Activated gamma-delta T cell treated with anti-CD3 and anti-CD28 coated beads, Interleukin-2, amount 50 U/mL, for 16 hours (primary cell): ENCODE data around the gene ZBTB49.
A peak's percentile ranks its signal among the peaks of the same experiment; 100 is the strongest.

Experiments used
- DNase-seq: peaks from one replicate; pipeline ENCODE4 v3.0.0-alpha.2; 2020; ENCODE audit warnings: low read depth

The ZBTB49 gene

DNA sequence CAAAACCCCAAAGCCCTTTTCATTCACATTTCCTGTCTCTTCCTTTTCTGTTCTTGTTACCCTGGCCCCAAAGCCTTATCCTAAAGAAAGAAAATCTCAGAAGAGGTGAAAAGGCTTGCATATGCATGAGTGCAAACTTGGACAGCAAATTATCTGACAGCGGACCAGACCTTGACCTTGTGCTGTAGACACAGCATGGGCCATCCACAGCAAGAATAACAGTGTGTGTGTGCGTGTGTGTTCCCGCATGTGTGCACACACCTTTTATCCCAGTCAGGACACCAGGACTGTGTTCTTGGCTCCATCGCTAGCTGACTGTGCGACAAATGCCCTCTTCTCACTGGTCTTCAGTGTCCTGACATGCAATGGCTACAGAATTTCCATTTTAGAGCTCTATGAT is 35.3 kb downstream of the ZBTB49 start:
- no peak for DNase-seq

DNA sequence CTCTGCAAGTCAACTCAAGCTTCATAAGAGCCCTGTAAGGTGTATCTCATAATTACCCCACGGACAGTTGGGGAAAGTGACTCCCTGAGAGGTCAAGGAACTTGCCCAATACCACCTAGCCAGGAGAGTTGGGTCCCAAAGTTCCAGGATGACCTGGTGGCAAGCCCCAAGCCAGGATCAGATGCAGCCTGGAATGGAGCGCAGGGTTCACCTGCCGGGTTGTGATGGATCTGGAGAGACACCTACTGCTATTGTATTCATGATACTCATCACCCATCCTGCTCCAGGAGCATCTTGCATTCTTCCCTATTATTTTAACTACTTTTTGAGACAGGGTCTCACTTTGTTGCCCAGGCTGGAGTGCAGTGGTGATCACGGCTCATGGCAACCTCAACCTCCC is 36.1 kb downstream of the ZBTB49 start:
- DNase-seq, result no peak

DNA sequence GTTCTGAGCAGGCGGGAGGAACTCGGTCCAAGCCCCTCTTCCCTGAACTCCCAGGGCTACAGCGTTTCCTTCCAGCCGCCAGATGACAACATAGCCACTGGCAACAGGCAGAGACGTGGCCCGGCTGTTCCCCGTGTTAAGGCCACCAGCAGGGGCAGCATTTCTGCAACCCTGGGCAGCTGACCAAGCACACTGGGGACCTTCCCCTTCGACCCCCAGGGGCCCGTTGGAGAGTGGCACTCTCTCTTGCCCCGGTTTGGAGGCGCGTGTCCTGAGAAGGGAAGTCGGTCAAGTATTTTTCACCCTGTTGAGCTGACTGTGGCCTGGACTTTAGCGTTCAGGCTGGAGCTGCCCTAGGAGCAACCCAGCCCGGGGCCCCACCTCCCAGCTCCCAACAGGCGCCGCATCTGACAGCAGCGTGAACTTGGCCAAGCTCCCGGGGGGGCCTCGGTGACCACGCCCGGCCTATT is 37.6 kb downstream of the ZBTB49 start:
- no peak for DNase-seq

DNA sequence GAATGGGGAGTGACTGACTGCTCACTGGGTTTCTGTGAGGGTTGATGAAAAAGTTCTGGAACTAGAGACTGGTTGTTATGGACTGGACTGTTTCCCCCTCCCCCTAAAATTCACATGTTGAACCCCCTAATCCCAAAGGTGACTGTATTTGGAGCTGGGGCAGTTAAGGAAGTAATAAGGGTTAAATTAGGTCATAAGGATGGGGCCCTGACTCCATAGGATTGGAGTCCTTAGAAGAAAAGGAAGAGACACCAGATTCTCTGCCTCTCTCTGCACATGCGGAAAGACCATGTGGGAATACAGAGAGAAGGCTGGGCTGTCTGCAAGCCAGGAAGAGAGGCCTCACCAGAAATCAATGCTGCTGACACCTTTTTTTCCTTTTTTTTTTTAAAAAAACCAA is 38.2 kb downstream of the ZBTB49 start:
- no peak for DNase-seq

DNA sequence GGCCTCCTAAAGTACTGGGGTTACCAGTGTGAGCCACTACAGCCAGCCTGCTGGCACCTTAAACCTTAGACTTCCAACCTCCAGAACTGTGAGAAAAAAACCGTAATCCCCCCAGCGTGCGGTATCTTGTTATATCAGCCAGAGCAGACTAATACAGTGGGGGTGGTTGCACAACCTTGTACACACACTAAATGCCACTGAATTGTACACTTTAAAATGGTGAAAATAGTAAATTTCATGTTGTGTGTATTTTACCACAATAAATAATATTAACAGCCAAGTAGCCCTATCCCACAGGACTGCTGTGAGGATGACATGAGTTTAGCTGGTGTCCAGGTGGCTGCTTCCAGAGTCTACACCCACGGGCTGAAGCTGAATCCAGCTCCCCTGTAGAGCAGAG is 38.8 kb downstream of the ZBTB49 start:
- no peak for DNase-seq

DNA sequence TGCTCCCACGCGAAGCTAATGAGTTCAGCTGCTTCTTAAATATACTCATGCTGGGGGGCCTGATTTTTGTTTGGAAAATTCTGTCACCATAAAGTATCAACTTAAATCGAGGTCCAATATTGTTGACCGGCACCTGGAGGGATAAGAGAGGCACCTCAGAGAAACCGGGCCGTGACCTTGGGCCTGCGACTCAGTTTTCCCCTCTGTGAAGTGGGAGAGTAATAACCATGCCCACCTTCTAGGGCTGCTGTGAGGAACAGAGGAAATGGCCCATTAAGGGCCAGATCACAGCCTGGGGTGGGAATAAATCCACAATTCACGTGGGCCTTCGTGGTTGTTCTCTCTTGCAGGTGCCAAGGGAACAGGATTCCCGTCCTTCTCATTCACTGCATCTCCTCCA is 39.4 kb downstream of the ZBTB49 start:
- DNase-seq, result no peak

DNA sequence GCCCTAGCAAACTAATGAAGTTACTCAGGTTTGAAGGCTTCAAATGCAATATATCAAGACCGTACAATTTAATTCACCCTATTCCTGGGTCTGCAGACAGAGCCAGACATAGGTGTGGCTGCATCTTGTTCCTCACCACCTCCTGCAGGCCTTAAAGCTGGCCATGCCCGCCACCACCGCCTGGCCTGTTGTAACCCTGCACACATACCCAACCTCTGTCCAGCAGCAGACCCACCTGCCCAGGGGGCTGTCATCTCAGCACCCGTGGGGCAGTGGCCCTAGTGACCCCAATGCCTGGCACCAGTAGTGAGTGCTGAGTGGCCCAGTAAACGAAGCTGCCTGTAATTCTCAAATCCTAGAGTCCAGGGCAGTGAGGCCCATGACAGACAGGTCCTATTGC is 40.7 kb downstream of the ZBTB49 start:
- no peak for DNase-seq

DNA sequence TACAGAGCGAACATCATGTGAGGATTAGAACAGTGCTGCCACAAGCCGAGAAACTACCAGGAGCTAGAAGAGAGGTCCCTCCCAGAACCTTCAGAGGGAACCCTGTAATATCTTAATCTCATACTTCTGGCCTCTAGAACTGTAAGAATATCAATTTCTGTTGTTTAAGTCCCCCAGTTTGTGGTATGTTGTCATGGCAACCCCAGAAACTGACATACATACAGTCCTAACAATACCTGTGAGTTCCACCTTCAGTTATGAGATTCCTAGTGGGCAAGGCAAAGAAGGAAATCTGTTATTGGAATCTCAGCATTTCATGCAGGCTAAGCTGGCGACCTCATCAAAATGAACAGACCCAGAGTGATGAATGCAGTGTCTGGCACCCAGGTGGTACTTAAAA is 42.5 kb downstream of the ZBTB49 start:
- DNase-seq, result no peak

DNA sequence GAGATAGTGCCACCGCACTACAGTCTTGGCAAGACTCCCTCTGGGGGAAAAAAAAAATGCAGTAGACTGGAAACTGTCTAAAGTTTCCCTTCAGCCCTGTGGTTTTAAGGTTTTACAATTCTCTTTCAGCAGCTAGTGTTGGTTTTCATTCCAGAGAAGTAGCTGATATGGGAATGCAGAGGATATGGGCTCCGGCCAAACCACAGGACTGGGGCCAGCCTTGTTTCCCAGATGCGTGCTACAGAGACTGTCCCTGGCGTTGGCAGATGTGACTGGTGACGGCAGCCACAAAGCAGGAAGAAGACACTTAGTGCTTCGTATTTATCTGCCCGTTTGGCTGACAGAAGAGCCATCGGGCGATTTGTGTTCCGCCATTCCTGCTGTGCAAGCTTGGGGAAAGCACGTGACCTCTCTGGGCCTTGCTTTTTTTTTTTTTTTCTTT is 43.2 kb downstream of the ZBTB49 start:
- DNase-seq, result no peak

DNA sequence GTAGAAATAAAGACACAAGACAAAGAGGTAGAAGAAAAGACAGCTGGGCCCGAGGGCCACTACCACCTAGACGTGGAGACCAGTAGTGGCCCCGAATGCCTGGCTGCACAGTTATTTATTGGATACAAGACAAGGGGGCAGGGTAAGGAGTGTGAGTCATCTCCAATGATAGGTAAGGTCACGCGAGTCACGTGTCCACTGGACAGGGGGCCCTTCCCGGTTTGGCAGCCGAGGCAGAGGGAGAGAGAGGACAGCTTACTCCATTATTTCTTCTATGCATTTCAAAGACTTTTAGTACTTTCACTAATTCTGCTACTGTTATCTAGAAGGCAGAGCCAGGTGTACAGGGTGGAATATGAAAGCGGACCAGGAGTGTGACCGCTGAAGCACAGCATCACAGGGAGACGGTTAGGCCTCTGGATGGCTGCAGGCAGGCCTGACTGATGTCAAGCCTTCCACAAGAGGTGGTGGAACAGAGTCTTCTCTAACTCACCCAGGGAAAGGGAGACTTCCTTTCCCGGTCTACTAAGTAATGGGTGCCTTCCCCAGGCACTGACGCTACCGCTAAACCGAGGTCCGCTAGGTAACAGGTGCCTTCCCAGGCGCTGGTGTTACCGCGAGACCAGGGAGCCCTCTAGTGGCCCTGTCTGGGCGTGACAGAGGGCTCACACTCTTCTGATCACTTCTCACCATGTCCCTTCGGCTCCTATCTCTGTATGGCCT is 44.9 kb downstream of the ZBTB49 start:
- peak; percentile 64 for DNase-seq

DNA sequence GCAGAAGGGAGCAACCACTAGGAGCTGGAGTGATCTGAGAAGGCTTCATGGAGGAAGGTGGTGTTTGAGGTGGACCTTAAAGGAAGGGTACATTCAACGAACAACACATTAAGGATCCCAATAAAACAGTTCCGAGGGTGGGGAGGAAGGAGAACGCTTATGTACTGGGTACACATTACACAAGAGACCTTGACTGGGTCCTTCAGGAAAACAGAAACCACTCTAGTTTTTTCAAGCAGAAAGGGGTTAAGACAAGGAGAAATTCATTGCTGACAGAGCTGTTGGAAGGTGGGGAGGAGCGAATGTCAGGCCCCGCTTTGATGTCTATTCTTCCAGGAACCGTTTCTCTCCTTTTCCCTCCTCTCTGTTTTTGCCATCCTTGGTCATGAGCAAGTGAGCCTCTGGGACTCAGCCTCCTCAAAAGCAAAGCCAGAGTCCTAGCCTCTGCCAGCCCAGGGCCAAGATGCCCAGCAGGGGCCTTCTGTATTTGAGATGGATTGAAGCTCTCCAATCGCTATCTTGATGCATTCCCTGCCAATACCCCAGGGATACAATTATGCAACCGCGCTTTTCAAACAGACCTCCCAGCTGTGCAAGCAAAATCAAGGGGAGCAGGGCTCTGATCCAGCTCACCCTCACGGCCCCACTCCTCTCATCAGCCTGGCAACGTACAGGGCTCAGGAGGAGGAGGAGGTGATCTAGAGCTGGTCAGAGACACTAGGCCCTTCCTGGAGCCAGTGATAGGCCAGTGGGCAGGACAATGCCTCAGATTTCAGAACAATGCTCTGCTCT is 48.4 kb downstream of the ZBTB49 start:
- DNase-seq, result no peak

DNA sequence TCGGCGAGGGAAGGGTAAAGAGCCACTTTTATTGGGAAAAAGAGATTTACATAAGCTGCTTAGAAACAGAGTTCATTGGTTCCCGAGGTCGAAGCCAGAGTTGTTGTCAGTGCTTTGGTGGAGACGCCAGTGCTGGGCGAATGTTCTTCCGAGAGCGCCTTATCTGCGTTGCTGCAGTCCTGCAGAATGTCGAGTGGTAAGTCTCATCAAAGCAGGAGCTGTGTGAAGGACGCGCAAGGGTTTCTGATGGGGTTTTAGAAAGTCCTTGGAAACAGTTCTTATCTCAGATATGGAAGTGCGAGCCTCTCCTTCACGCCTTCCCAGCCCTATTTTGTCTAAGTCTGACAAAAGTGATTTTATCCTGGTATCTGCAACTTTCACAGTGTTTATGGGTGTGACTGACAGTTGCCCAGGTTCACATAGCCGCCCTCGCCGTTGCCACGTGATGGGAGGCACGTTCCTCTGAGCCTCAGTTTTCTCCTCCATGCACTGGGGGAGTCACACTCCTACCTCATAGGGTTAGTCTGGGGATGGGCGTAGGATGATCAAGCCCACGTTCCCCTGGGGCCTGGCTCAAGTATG is 49.5 kb downstream of the ZBTB49 start:
- DNase-seq, result no peak

DNA sequence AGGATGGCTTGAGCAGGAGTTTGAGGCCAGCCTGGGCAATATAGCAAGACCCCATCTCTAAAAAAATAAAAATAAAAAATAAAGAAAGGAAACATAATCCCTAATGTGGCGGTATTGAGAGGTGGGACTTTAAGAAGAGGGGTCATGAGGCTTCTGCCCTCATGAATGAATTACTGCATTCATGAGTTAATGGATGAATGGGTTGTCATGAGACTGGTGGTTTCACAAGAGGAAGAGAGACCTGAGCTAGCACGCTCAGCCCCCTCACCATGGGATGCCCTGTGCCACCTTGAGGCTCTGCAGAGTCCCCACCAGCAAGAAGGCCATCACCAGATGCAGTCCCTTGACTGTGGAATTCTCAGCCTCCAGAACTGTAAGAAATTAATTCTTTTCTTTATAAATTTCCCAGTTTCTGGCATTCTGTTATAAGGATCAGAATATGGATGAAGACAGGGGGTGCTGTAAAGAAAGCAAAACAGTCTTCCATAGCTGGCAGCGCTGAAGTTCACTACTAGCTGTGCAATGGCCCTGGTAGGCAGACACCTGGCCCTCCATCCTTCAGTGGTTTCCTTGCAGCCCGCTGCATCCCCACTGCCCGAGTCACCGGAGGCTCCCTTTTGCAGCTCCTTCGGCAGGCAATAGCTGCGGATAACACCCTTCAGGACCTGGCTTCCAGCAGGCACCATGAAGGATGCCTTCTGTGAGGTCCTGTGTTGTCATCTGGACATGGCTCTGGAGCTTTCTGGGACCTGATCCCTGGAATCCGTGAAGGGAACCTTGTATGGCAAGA is 52.0 kb downstream of the ZBTB49 start:
- no peak for DNase-seq

DNA sequence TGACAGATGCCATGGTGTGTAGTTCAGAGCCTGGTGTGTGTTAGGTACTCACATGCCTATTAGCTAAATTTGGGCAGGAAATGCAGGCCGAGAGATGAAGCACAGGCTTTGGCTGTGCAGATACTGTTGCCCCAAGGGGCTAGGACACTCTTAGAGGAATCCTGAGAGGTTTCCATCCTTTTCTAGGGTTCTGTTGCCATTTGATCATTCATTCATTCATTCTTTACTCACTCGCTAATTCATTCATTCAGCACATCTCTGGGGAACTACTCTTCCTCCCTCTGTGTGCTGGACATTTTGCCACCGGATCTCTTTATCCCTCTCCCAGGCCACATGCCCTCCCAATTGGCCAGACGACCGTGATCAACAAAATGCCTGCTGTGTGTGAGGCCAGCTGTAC is 53.0 kb downstream of the ZBTB49 start:
- no peak for DNase-seq

DNA sequence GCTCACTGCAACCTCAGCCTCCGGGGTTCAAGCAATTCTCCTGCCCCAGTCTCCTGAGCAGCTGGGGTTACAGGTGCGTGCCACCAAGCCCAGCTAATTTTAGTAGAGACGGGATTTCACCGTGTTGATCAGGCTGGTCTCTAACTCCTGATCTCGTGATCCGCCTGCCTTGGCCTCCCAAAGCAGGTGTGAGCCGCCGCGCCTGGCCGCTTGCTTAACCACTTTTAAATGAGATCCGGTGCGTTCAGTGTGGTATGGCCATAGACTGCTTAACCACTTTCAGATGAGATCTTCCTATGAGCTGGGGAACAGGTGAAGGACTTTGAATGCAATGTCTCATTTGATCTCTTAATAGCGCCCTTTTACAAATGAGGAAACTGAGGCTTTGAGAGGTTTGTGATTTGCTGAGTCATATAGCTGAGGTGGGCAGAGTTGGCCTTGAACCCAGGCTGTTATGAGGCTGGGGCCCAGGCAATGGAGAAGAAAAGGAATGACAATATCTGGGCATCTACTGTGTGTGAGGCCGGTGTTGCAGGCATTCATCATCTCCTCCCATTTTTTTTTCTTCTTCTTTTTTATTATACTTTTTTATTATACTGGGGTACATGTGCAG is 55.0 kb downstream of the ZBTB49 start:
- no peak for DNase-seq

DNA sequence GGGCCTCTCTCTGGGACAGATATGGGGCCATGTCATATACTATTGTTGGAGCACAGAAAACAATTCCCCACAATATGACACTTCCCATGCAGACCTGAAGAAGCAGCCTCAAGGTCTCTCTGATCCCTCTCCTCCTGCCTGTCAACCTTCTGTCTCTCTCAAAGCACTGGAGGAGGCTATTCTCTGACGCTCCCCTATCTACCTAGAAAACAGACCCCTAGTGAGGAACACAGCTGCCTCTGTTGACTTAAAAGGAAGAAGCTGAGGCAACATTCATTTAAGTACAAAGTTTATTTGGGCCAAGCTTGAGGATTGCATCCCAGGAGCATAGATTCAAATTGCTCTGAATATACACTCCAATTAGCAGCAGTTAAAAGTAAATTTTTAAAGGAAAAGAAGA is 57.5 kb downstream of the ZBTB49 start:
- DNase-seq, result no peak

DNA sequence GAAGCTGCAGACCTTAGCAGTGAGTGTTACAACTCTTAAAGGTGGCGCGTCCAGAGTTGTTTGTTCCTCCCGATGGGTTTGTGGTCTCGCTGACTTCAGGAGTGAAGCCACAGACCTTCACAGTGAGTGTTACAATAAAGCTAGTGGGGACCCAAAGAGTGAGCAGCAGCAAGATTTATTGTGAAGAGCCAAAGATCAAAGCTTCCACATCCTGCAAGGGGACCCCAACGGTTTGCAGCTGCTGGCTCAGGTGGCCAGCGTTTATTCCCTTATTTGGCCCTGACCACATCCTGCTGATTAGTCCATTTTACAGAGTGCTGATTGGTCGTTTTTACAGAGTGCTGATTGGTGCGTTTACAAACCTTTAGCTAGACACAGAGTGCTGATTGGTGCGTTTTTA is 58.5 kb downstream of the ZBTB49 start:
- peak; percentile 5 for DNase-seq

DNA sequence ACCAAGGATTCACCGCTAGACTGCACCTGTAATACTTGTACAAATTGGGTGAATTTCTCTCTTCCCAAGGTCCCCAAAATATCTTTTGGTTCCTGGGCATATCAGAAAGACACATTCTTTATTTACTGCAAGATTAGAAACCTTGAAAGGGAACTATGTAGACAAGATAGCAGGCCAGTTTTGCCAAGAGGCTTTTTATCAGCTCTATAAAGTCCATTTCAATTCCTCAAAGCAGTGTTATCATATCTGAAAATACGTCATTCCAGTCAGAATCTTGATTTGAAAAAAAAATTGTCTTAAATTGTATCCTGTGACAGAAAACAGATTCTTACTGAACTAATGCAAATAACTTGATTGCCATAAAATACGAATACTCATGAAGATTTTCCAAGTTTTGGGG is 59.8 kb downstream of the ZBTB49 start:
- DNase-seq, result no peak

DNA sequence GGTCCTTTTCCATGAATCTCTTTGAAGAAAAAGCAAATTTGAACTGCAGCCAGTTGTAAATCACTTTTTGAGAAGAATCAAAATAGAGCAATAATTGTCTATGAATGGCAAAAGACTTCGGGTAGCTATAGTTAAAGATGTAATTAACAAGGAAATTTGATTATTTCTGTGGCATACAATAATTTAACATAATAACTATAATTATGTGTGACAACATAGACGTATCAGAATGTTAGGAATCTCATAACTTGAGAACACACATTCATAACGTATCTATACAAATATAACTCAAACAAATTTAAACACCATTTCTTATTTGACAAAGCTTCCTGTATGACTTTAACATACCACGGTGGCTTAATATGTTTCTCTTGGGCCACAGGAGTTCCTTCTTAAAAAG is 60.9 kb downstream of the ZBTB49 start:
- no peak for DNase-seq

DNA sequence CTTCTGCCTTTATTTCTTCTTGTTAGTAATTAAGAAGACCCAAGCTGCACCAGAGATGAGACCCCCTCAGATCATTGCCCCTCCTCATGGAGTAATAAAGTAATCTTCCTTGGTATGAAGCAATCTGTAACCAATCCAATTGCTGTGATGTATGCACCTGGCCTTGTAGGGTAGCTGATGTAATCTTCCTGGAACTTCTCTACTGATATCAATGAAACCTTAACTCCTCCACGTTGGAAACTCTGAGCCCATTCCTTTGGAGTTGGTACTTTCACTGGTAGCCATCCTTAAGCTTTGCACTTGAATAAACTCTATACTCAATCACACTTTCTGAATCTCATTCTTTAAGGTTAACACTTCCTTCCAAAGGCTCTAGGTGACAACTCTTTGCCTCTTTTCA is 65.3 kb downstream of the ZBTB49 start:
- DNase-seq, result no peak

DNA sequence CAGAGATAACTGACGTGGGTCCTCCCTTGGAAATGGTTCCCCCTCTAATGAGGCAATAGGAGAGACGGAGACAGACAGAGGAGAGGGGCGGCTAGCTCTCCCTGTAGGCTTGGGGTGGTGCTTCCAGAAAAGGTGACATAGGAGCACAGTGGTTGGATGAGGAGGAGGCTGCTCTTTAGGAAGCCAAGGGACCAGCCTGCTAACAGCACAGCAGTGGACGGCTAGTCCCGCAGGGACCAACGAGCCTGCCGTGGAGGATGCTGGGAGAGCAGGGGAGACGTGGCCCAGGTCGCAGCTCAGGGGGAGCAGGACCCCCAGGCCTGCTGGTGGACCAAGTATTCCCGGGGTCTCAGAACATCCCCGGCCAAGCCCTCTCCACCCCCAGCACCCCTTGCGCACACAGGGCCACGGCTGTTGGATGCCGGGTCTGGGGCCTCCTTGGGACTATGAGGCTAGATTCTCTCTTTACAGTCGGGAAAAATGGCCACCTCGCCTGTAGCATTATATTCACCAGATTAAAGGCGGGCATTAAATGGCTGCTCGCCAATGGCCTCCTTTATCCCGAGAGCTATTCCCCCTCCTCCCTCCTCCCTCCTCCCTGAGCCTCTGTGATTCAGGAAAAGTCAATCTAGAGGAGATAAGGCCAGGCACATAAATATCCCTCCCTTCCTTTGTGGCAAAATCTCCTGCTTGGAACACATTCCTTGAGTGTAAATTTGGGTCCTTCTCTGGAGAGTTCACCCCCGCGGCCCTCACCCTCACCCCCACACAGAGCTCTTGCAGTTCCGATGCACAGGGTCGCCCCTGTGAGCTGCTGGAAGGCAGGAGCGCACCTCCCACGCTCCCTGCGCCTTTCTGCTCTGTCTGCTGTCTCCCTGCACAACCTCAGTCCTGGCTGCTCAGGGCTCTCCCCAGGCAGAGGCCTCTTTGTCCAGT is 66.3 kb downstream of the ZBTB49 start:
- DNase-seq, result no peak
